ENCODE data around the gene STAP2.

The STAP2 gene

GRCh38 chr19:4316956-4317355 is 21.7 kb downstream of the STAP2 start:
- TF ChIP-seq POLR2AphosphoS5 (IDR thresholded peaks at IDR 0.05; ENCODE audit: low read depth, low read length) (no peak), POLR2A (IDR thresholded peaks at IDR 0.05; ENCODE audit: low read depth, low read length) (no peak), TAF1 (IDR thresholded peaks at IDR 0.05; ENCODE audit: borderline replicate concordance, low read depth, low read length) (no peak)
- DNase-seq (ENCODE audit: insufficient read length) (no peak), FAIRE-seq (no peak)

GRCh38 chr19:4313847-4314490 is 24.7 kb downstream of the STAP2 start:
- FAIRE-seq = no peak
- no peak for DNase-seq (ENCODE audit: insufficient read length)
- TF ChIP-seq TAF1 (IDR thresholded peaks at IDR 0.05; ENCODE audit: borderline replicate concordance, low read depth, low read length) (no peak), POLR2A (IDR thresholded peaks at IDR 0.05; ENCODE audit: low read depth, low read length) (no peak), POLR2AphosphoS5 (IDR thresholded peaks at IDR 0.05; ENCODE audit: low read depth, low read length) (no peak)

GRCh38 chr19:4310247-4311121 is 28.1 kb downstream of the STAP2 start:
- FAIRE-seq = no peak
- TF ChIP-seq TAF1 (IDR thresholded peaks at IDR 0.05; ENCODE audit: borderline replicate concordance, low read depth, low read length) (no peak), POLR2A (IDR thresholded peaks at IDR 0.05; ENCODE audit: low read depth, low read length) (no peak), POLR2AphosphoS5 (IDR thresholded peaks at IDR 0.05; ENCODE audit: low read depth, low read length) (no peak)
- DNase-seq (ENCODE audit: insufficient read length) = no peak

GRCh38 chr19:4305659-4306058 is 33.0 kb downstream of the STAP2 start:
- no peak for FAIRE-seq
- TF ChIP-seq TAF1 (IDR thresholded peaks at IDR 0.05; ENCODE audit: borderline replicate concordance, low read depth, low read length) (no peak), POLR2A (IDR thresholded peaks at IDR 0.05; ENCODE audit: low read depth, low read length) (no peak), POLR2AphosphoS5 (IDR thresholded peaks at IDR 0.05; ENCODE audit: low read depth, low read length) (no peak)

GRCh38 chr19:4305257-4305612 is 33.4 kb downstream of the STAP2 start:
- DNase-seq (ENCODE audit: insufficient read length) (no peak), FAIRE-seq (no peak)
- no peak for TF ChIP-seq POLR2AphosphoS5 (IDR thresholded peaks at IDR 0.05; ENCODE audit: low read depth, low read length)
- no peak for TF ChIP-seq POLR2A (IDR thresholded peaks at IDR 0.05; ENCODE audit: low read depth, low read length)
- TF ChIP-seq TAF1 (IDR thresholded peaks at IDR 0.05; ENCODE audit: borderline replicate concordance, low read depth, low read length) = no peak

More at GRCh38 chr19:4305659-4306058, 33.0 kb downstream of the STAP2 start:
- no peak for DNase-seq (ENCODE audit: insufficient read length)

GRCh38 chr19:4304538-4305256 is 33.9 kb downstream of the STAP2 start, which contains the start of gene FSD1:
Gene FSD1, plus strand, starts transcription at chr19:4304598. Its CDS starts 149 bp downstream, at chr19:4304747.
- TF ChIP-seq POLR2A (IDR thresholded peaks at IDR 0.05; ENCODE audit: low read depth, low read length) (no peak), POLR2AphosphoS5 (IDR thresholded peaks at IDR 0.05; ENCODE audit: low read depth, low read length) (no peak), TAF1 (IDR thresholded peaks at IDR 0.05; ENCODE audit: borderline replicate concordance, low read depth, low read length) (no peak)
- peak; percentile 97 for DNase-seq (ENCODE audit: insufficient read length)
- peak; percentile 50 for FAIRE-seq

- FAIRE-seq = no peak
- DNase-seq (ENCODE audit: insufficient read length) = no peak
- no peak for TF ChIP-seq TAF1 (IDR thresholded peaks at IDR 0.05; ENCODE audit: borderline replicate concordance, low read depth, low read length)
- TF ChIP-seq POLR2A (IDR thresholded peaks at IDR 0.05; ENCODE audit: low read depth, low read length) = no peak
- TF ChIP-seq POLR2AphosphoS5 (IDR thresholded peaks at IDR 0.05; ENCODE audit: low read depth, low read length) = no peak
Observed at GRCh38 chr19:4303819-4304537, 34.6 kb downstream of the STAP2 start.

GRCh38 chr19:4302243-4302640 is 36.4 kb downstream of the STAP2 start, which contains the start of gene TMIGD2:
Gene TMIGD2, minus strand, starts transcription at chr19:4302389. Its CDS starts 4 bp downstream, at chr19:4302385.
- TF ChIP-seq POLR2AphosphoS5 (IDR thresholded peaks at IDR 0.05; ENCODE audit: low read depth, low read length) (no peak), TAF1 (IDR thresholded peaks at IDR 0.05; ENCODE audit: borderline replicate concordance, low read depth, low read length) (no peak), POLR2A (IDR thresholded peaks at IDR 0.05; ENCODE audit: low read depth, low read length) (no peak)
- no peak for FAIRE-seq
- DNase-seq (ENCODE audit: insufficient read length) = no peak

GRCh38 chr19:4301590-4302242 is 36.9 kb downstream of the STAP2 start:
- no peak for DNase-seq (ENCODE audit: insufficient read length)
- FAIRE-seq = no peak
- TF ChIP-seq POLR2A (IDR thresholded peaks at IDR 0.05; ENCODE audit: low read depth, low read length) = no peak
- no peak for TF ChIP-seq POLR2AphosphoS5 (IDR thresholded peaks at IDR 0.05; ENCODE audit: low read depth, low read length)
- TF ChIP-seq TAF1 (IDR thresholded peaks at IDR 0.05; ENCODE audit: borderline replicate concordance, low read depth, low read length) = no peak

GRCh38 chr19:4300589-4300988 is 38.0 kb downstream of the STAP2 start:
- FAIRE-seq (no peak), DNase-seq (ENCODE audit: insufficient read length) (no peak)
- TF ChIP-seq POLR2A (IDR thresholded peaks at IDR 0.05; ENCODE audit: low read depth, low read length) (no peak), POLR2AphosphoS5 (IDR thresholded peaks at IDR 0.05; ENCODE audit: low read depth, low read length) (no peak), TAF1 (IDR thresholded peaks at IDR 0.05; ENCODE audit: borderline replicate concordance, low read depth, low read length) (no peak)

Data from GM12892 (cell line).